Tibial nerve (tissue), 3 donors: Measurements from ENCODE around the gene ZNF274.

ENCODE experiments used
- CTCF ChIP-seq, 5 experiments: fragments of 200-600 bp in 3 of 5; fragments of 450-650 bp in 2 of 5; sonication (generic) in 3 of 5; IDR thresholded peaks; one replicate each; pipeline ENCODE4 v1.5.1; 2016 to 2019; ENCODE audit warnings: antibody characterized with exemption in 5 of 5, mild to moderate bottlenecking in 3 of 5, moderate library complexity in 2 of 5
- POLR2A ChIP-seq, 2 donors: fragments of 450-650 bp; IDR thresholded peaks; one replicate each; pipeline ENCODE4 v1.6.1; 2017; ENCODE audit warnings: antibody characterized with exemption in 2 of 2, mild to moderate bottlenecking in 2 of 2, moderate library complexity in 2 of 2

GRCh38 chr19:58261600-58261967, 78.7 kb downstream of the ZNF274 start:
- no peak for TF ChIP-seq CTCF (IDR thresholded peaks at IDR 0.05)
- no peak for TF ChIP-seq POLR2A (IDR thresholded peaks at IDR 0.05)
